Smooth muscle cell (in vitro differentiated cells): Measurements from ENCODE around the gene TOR2A. TPM values are rescaled to one million over a fixed set of nuclear protein-coding genes. Genes with fewer than 3 reads are reported as not detected.

ENCODE experiments used
- DNase-seq: peaks from one replicate; lab custom pipeline; 2025; ENCODE audit not compliant: unreplicated experiment; lab: John Stamatoyannopoulos, UW
- H2AFZ ChIP-seq: fragments of 200-600 bp; sonication (generic); 2 replicates; pipeline ENCODE4 v1.6.0; 2016; ENCODE audit warnings: antibody characterized with exemption, low read depth, mild to moderate bottlenecking
- H3F3A ChIP-seq: fragments of 200-600 bp; sonication (generic); 2 replicates; pipeline ENCODE4 v1.6.0; 2017; ENCODE audit warnings: antibody characterized with exemption, low read depth
- H3K27ac ChIP-seq: fragments of 200-600 bp; sonication (generic); 2 replicates; pipeline ENCODE4 v1.5.1; 2016; ENCODE audit warnings: low read depth, mild to moderate bottlenecking
- H3K27me3 ChIP-seq: fragments of 200-600 bp; sonication (generic); 2 replicates; pipeline ENCODE4 v1.6.1; 2016; ENCODE audit warnings: low read depth, mild to moderate bottlenecking
- H3K36me3 ChIP-seq: fragments of 200-600 bp; sonication (generic); 2 replicates; pipeline ENCODE4 v1.5.1; 2016; ENCODE audit warnings: low read depth
- H3K4me1 ChIP-seq: fragments of 200-600 bp; sonication (generic); 2 replicates; pipeline ENCODE4 v1.5.1; 2016; ENCODE audit warnings: low read depth
- H3K4me2 ChIP-seq: fragments of 200-600 bp; sonication (generic); 2 replicates; pipeline ENCODE4 v1.6.0; 2016; ENCODE audit warnings: mild to moderate bottlenecking
- H3K4me3 ChIP-seq: fragments of 200-600 bp; sonication (generic); 2 replicates; pipeline ENCODE4 v1.5.1; 2016; ENCODE audit warnings: mild to moderate bottlenecking
- H3K79me2 ChIP-seq: fragments of 200-600 bp; sonication (generic); 2 replicates; pipeline ENCODE4 v1.6.0; 2016; ENCODE audit warnings: low read depth, mild to moderate bottlenecking
- H3K9ac ChIP-seq: fragments of 200-600 bp; sonication (generic); 2 replicates; pipeline ENCODE4 v1.6.0; 2016; ENCODE audit warnings: low read depth
- H3K9me3 ChIP-seq: fragments of 200-600 bp; sonication (generic); replicated peaks from 2 replicates; pipeline ENCODE4 v1.5.1; 2016; ENCODE audit warnings: low read depth
- H4K20me1 ChIP-seq: fragments of 200-600 bp; sonication (generic); 2 replicates; pipeline ENCODE4 v1.6.0; 2016; ENCODE audit warnings: low read depth
- CTCF ChIP-seq: fragments of 200-600 bp; sonication (generic); IDR thresholded peaks from 2 replicates; pipeline ENCODE4 v1.5.1; 2017; ENCODE audit warnings: borderline replicate concordance, mild to moderate bottlenecking, antibody characterized with exemption; ENCODE audit not compliant: insufficient read depth, poor library complexity, severe bottlenecking
- WGBS: methylation state at CpG from one replicate; pipeline ENCODE4 v1.1.7; 2016; ENCODE audit warnings: low lambda C conversion rate; 5-methylcytosine and 5-hydroxymethylcytosine counted together
- polyA plus RNA-seq: library from polyadenylated mRNA; unstranded; fragments of >200 nt; fragmentation: Nextera tagmentation; extraction: Ambion mirVana; gene quantifications from 2 replicates; pipeline ENCODE4 v1.2.1, GENCODE V29; 2016
- total RNA-seq: library from RNA; depleted of rRNA; stranded (reverse); fragments of >200 nt; gene quantifications from 2 replicates; pipeline ENCODE4 v1.2.3, GENCODE V29; 2014

Gene TOR2A
- total and polyA plus RNA-seq, 2 experiments from 2014 or later, result 7.3 to 12.3 TPM

- peak overlapping the region; percentile 20 for H3K27ac ChIP-seq
- no peaks in the 10 kb centered on the region for H3K36me3 ChIP-seq
- H3K4me1 ChIP-seq, result no peaks in the 10 kb centered on the region
- no peak overlapping the region for H3K4me3 ChIP-seq
- no peak for TF ChIP-seq CTCF
- no peak overlapping the region for H2AFZ ChIP-seq
- H3K27me3 ChIP-seq, result no peaks in the 10 kb centered on the region
- H4K20me1 ChIP-seq, result no peaks in the 10 kb centered on the region
- no peak for DNase-seq
- 33% methylated on average over 15 of the region's 15 CpGs for WGBS
- H3K79me2 ChIP-seq, result no peaks in the 10 kb centered on the region
- no peaks in the 10 kb centered on the region for H3F3A ChIP-seq
- peak overlapping the region; percentile 38 for H3K4me2 ChIP-seq
- H3K9me3 ChIP-seq, result no peaks in the 10 kb centered on the region
- H3K9ac ChIP-seq, result peak overlapping the region; percentile 36
These were observed 564 bp upstream of the TOR2A start for GRCh38 chr9:127735530-127736185.

- no peaks in the 10 kb centered on the region for H4K20me1 ChIP-seq
- WGBS, result 65% methylated on average over 20 of the region's 22 CpGs
- H3K79me2 ChIP-seq, result no peaks in the 10 kb centered on the region
- H3K9me3 ChIP-seq, result no peaks in the 10 kb centered on the region
- no peak for DNase-seq
- H3K4me1 ChIP-seq, result no peaks in the 10 kb centered on the region
- no peaks in the 10 kb centered on the region for H3K36me3 ChIP-seq
- H2AFZ ChIP-seq, result no peak overlapping the region
- no peak overlapping the region for H3K9ac ChIP-seq
- no peak overlapping the region for H3K27ac ChIP-seq
- TF ChIP-seq CTCF, result no peak
- peak overlapping the region; percentile 83 for H3K4me3 ChIP-seq
- H3K4me2 ChIP-seq, result peak overlapping the region; percentile 89
- H3K27me3 ChIP-seq, result no peaks in the 10 kb centered on the region
- H3F3A ChIP-seq, result no peaks in the 10 kb centered on the region
These were observed 797 bp downstream of the TOR2A start for GRCh38 chr9:127734247-127734746.

- H3F3A ChIP-seq, result no peaks in the 10 kb centered on the region
- no peaks in the 10 kb centered on the region for H3K36me3 ChIP-seq
- no peak for TF ChIP-seq CTCF
- no peak overlapping the region for H3K27ac ChIP-seq
- H4K20me1 ChIP-seq, result no peaks in the 10 kb centered on the region
- H3K4me3 ChIP-seq, result no peak overlapping the region
- no peak overlapping the region for H3K9ac ChIP-seq
- no peak overlapping the region for H2AFZ ChIP-seq
- WGBS, result 95% methylated on average over 2 of the region's 2 CpGs
- H3K27me3 ChIP-seq, result no peaks in the 10 kb centered on the region
- no peak for DNase-seq
- H3K9me3 ChIP-seq, result no peaks in the 10 kb centered on the region
- H3K4me1 ChIP-seq, result no peaks in the 10 kb centered on the region
- H3K4me2 ChIP-seq, result no peak overlapping the region
- H3K79me2 ChIP-seq, result no peaks in the 10 kb centered on the region
These were observed 1.5 kb downstream of the TOR2A start for GRCh38 chr9:127733614-127734013.

GRCh38 chr9:127732444-127732843, 2.6 kb downstream of the TOR2A start:
- Histone ChIP-seq H3F3A (no peaks in the 10 kb centered on the region), H3K27ac (no peak overlapping the region), H4K20me1 (no peaks in the 10 kb centered on the region), H3K27me3 (no peaks in the 10 kb centered on the region), H3K9me3 (no peaks in the 10 kb centered on the region), H3K79me2 (no peaks in the 10 kb centered on the region), H3K4me1 (no peaks in the 10 kb centered on the region), H3K9ac (no peak overlapping the region), H3K36me3 (no peaks in the 10 kb centered on the region), H2AFZ (no peak overlapping the region), H3K4me2 (no peak overlapping the region), H3K4me3 (no peak overlapping the region)
- 98% methylated on average over 21 of the region's 21 CpGs for WGBS
- DNase-seq, result no peak
- TF ChIP-seq CTCF, result no peak
